Endothelial cell of umbilical vein (primary cell): ENCODE results near the gene DIAPH2. TPM values are rescaled to one million over a fixed set of nuclear protein-coding genes. Genes with fewer than 3 reads are reported as not detected.

Experiments used
- BruUV-seq: library from RNA; stranded (reverse); fragments of 400-500 nt; replicated peaks from 2 replicates; lab custom pipeline; 2021; lab: Mats Ljungman, UMichigan
- CTCF ChIA-PET: fragments of 300-600, 350-600 bp; sonication (Branson Sonifier 250); formaldehyde crosslinking; loops from one replicate; lab custom pipeline; 2021; ENCODE audit warnings: antibody characterized with exemption, inconsistent platforms; lab: Charles Lee
- POLR2A ChIA-PET: fragments of 300-600, 350-600 bp; sonication (Branson Sonifier 250); formaldehyde crosslinking; loops from one replicate; lab custom pipeline; 2021; ENCODE audit warnings: antibody characterized with exemption, inconsistent platforms; lab: Charles Lee
- DNase-seq: peaks from one replicate; pipeline ENCODE4 v3.0.0-alpha.2; 2011; ENCODE audit warnings: low read depth, low spot score
- FAIRE-seq: peaks from 2 replicates; lab custom pipeline; 2011; peaks lifted over from hg19 to GRCh38; lab: Jason Lieb, UNC
- H2AFZ ChIP-seq: 2 replicates; pipeline ENCODE4 v1.6.0; 2012; ENCODE audit warnings: low read depth, low read length, control low read depth, inconsistent platforms
- H3K27ac ChIP-seq: 2 replicates; pipeline ENCODE4 v1.5.1; 2011; ENCODE audit warnings: low read depth, mild to moderate bottlenecking, control low read depth, low read length, moderate library complexity; ENCODE audit not compliant: insufficient read depth
- H3K27me3 ChIP-seq, 2 experiments: 2 replicates each; pipeline versions ENCODE4 v1.6.0 to v1.6.1; 2011; ENCODE audit warnings: low read length in 2 of 2, mixed read lengths in 1 of 2; ENCODE audit not compliant: control insufficient read depth in 2 of 2, insufficient read depth in 2 of 2
- H3K36me3 ChIP-seq, 2 experiments: 2 replicates in 1 of 2; 3 replicates in 1 of 2; pipeline ENCODE4 v1.5.1; 2011; ENCODE audit warnings: low read length in 2 of 2, mild to moderate bottlenecking in 1 of 2, moderate library complexity in 1 of 2; ENCODE audit not compliant: control insufficient read depth in 2 of 2, insufficient read depth in 2 of 2; ENCODE audit errors: extremely low read depth in 1 of 2
- H3K4me1 ChIP-seq: 3 replicates; pipeline ENCODE4 v1.5.1; 2011; ENCODE audit warnings: mild to moderate bottlenecking, low read length; ENCODE audit not compliant: control insufficient read depth, insufficient read depth; ENCODE audit errors: extremely low read depth
- H3K4me2 ChIP-seq: 2 replicates; pipeline ENCODE4 v1.6.1; 2011; ENCODE audit warnings: low read length, control low read depth, mixed read lengths; ENCODE audit not compliant: insufficient read depth
- H3K4me3 ChIP-seq, 3 experiments: fragments of 200-600 bp in 1 of 3; sonication (generic), shearing (Covaris generic) in 1 of 3; replicated peaks in 1 of 3; 2 replicates each; pipeline ENCODE4 v1.5.1; 2011 to 2016; ENCODE audit warnings: control low read depth in 3 of 3, low read length in 3 of 3, mild to moderate bottlenecking in 2 of 3, inconsistent platforms in 1 of 3, low read depth in 1 of 3, moderate library complexity in 1 of 3; ENCODE audit not compliant: insufficient read depth in 1 of 3
- H3K79me2 ChIP-seq: 2 replicates; pipeline ENCODE4 v1.6.0; 2012; ENCODE audit warnings: low read length, inconsistent platforms; ENCODE audit not compliant: control insufficient read depth, insufficient read depth
- H3K9ac ChIP-seq: replicated peaks from 2 replicates; pipeline ENCODE3; 2011; ENCODE audit warnings: low read length, control low read depth; ENCODE audit not compliant: insufficient read depth; ENCODE audit errors: extremely low read depth
- H3K9me1 ChIP-seq: replicated peaks from 3 replicates; pipeline ENCODE4 v1.6.0; 2011; ENCODE audit warnings: mild to moderate bottlenecking, low read length; ENCODE audit not compliant: control insufficient read depth, insufficient read depth; ENCODE audit errors: extremely low read depth
- H3K9me3 ChIP-seq: replicated peaks from 2 replicates; pipeline ENCODE4 v1.5.1; 2012; ENCODE audit warnings: low read length, inconsistent platforms; ENCODE audit not compliant: control insufficient read depth, insufficient read depth
- H4K20me1 ChIP-seq: replicated peaks from 2 replicates; pipeline ENCODE3; 2011; ENCODE audit warnings: mild to moderate bottlenecking, low read length; ENCODE audit not compliant: control insufficient read depth, insufficient read depth; ENCODE audit errors: extremely low read depth
- CTCF ChIP-seq, 2 donors: IDR thresholded peaks; 1 replicate in 1 of 2; 2 replicates in 1 of 2; pipeline ENCODE4 v1.5.1; 2011; ENCODE audit warnings: low read length in 2 of 2, mild to moderate bottlenecking in 2 of 2, moderate library complexity in 2 of 2, control low read depth in 1 of 2, inconsistent platforms in 1 of 2, low read depth in 1 of 2; ENCODE audit not compliant: insufficient read depth in 1 of 2; ENCODE audit errors: extremely low read depth in 1 of 2
- EZH2 ChIP-seq: IDR thresholded peaks from 2 replicates; pipeline ENCODE4 v1.6.1; 2012; ENCODE audit warnings: borderline replicate concordance, low read depth, mild to moderate bottlenecking, moderate library complexity, low read length, inconsistent platforms; ENCODE audit not compliant: severe bottlenecking
- FOS ChIP-seq: IDR thresholded peaks from 2 replicates; pipeline ENCODE4 v1.6.1; 2011; ENCODE audit warnings: mild to moderate bottlenecking, low read length, moderate library complexity, borderline replicate concordance; ENCODE audit not compliant: insufficient read depth
- GATA2 ChIP-seq: IDR thresholded peaks from 2 replicates; pipeline ENCODE4 v1.7.0; 2011; ENCODE audit warnings: low read depth, mild to moderate bottlenecking, moderate library complexity, mixed read lengths, low read length; ENCODE audit not compliant: insufficient read length, insufficient read depth
- JUN ChIP-seq: IDR thresholded peaks from 2 replicates; pipeline ENCODE4 v1.6.1; 2011; ENCODE audit warnings: borderline replicate concordance, low read depth; ENCODE audit not compliant: insufficient read length, insufficient read depth
- MAX ChIP-seq: IDR thresholded peaks from 2 replicates; pipeline ENCODE4 v1.6.1; 2011; ENCODE audit not compliant: insufficient read depth, insufficient read length
- MYC ChIP-seq: IDR thresholded peaks from one replicate; pipeline ENCODE4 v1.6.1; 2011; ENCODE audit warnings: mild to moderate bottlenecking, low read depth, low read length
- POLR2A ChIP-seq: IDR thresholded peaks from 2 replicates; pipeline ENCODE4 v1.6.1; 2012; ENCODE audit warnings: low read depth, mild to moderate bottlenecking, control low read depth, low read length
- POLR2AphosphoS5 ChIP-seq: IDR thresholded peaks from 2 replicates; pipeline ENCODE4 v1.6.1; 2012; ENCODE audit warnings: low read depth, mild to moderate bottlenecking, control low read depth, low read length, moderate library complexity; ENCODE audit not compliant: insufficient read depth
- dilution Hi-C: fragments of 300-500 bp; cut with MboI; formaldehyde crosslinking; loops from one replicate; pipeline ENCODE4 v1.15.0; 2019; ENCODE audit warnings: low sequenced_read_pairs; ENCODE audit not compliant: extremely low pct_ligation_motif_present
- intact Hi-C: fragments of 100-400 bp; cut with micrococcal nuclease; formaldehyde crosslinking; loops from one replicate; pipeline ENCODE4 v1.10.0; 2022
- polyA plus RNA-seq, 4 experiments: library from polyadenylated mRNA; depleted of rRNA in 3 of 4; stranded (reverse) in 3 of 4; unstranded in 1 of 4; fragments of >200 nt; gene quantifications; 2 replicates each; pipeline versions ENCODE4 v1.2.1 to v1.2.3, GENCODE V29; 2011 to 2012; ENCODE audit warnings: missing spikeins in 1 of 4
- total RNA-seq: library from RNA; stranded (reverse); gene quantifications from 2 replicates; pipeline ENCODE4 v1.2.3, GENCODE V29; 2021

The DIAPH2 gene
- total and polyA plus RNA-seq, 2 donors (not counting 3 experiments of a cell fraction or from before 2014, with no cell fraction given) = 3.0 to 30.0 TPM

DNA sequence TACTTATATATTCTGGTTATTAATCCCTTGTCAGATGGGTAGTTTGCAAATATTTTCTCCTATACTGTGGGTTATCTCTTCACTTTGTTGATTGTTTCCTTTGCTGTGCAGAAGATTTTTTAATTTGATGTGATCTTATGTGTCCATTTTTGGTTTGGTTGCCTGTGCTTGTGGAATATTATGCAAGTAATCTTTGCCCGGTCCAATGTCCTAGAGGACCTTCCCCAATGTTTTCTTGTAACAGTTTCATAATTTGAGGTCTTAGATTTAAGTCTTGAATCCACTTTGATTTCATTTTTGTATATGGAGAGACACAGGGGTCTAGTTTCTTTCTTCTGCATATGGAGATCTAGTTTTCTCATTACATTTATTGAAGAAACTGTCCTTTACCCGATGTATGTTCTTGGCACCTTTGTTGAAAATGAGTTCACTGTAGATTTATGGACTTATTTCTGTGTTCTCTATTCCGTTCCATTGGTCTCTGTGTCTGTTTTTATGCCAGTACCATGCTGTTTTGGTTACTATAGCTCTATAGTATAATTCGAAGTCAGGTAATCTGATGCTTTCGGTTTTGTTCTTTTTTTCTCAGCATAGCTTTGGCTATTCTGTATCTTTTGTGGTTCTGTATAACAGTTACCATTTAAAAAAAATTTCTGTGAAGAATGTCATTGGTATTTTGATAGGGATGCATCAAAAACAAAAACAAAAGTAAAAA is 34.7 kb downstream of the DIAPH2 start:
- no peaks in the 10 kb centered on the region for H3K27me3 ChIP-seq
- no peaks in the 10 kb centered on the region for H3K9me3 ChIP-seq
- H2AFZ ChIP-seq = no peak overlapping the region
- BruUV-seq = no TSS peak
- FAIRE-seq = no peak
- CTCF ChIA-PET = no interaction called here
- H3K9ac ChIP-seq = no peak overlapping the region
- no peak overlapping the region for H3K27ac ChIP-seq
- no peak for DNase-seq
- H3K4me2 ChIP-seq = no peak overlapping the region
- no peaks in the 10 kb centered on the region for H3K36me3 ChIP-seq
- dilution Hi-C loops (no loop called here), intact Hi-C loops (no loop called here)
- H3K4me3 ChIP-seq = no peak overlapping the region
- H3K4me1 ChIP-seq = no peaks in the 10 kb centered on the region
- POLR2A ChIA-PET = no interaction called here
- peaks cover 45% of the 10 kb centered on the region for H3K79me2 ChIP-seq
- TF ChIP-seq POLR2AphosphoS5 (no peak), MYC (no peak), CTCF (IDR thresholded peaks at IDR 0.05; ENCODE audit: extremely low read depth in 1 of 2, insufficient read depth in 1 of 2, low read depth in 1 of 2, low read length in 2 of 2) (no peak), MAX (no peak), GATA2 (no peak), EZH2 (no peak), FOS (no peak), JUN (no peak), POLR2A (no peak)
- H4K20me1 ChIP-seq = no peaks in the 10 kb centered on the region
- no peaks in the 10 kb centered on the region for H3K9me1 ChIP-seq
